NCI-H446 (cell line): Measurements from ENCODE around the gene ADAMTS15.

ENCODE experiments used
- DNase-seq, 2 experiments: peaks; one replicate each; lab custom pipeline; 2025; lab: John Stamatoyannopoulos, UW

The ADAMTS15 gene

DNA sequence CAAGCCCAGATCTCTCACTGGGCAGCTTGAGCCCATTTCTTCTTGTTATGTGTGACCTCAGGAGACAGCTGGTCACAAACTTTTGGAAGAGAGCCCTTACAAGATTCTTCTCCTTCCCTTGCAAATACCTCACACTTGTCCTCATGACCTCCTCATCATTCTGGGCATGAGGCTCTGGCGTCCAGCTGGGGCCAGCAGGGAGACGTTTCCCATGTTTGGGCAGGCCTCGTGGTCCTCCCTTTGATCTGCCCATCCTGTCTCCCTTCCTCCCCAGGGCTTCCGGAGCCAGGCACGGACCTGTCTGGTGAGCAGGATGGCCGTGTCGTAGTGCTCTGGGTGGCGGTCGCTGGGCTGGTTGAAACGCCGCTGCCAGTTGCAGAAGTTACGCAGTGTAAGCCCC, 29.7 kb upstream of the ADAMTS15 start:
- DNase-seq = no peak

GRCh38 chr11:130420478-130421198, 27.8 kb upstream of the ADAMTS15 start:
- no peak for DNase-seq

- no peak for DNase-seq
These were observed 27.3 kb upstream of the ADAMTS15 start for GRCh38 chr11:130421199-130421585.

DNA sequence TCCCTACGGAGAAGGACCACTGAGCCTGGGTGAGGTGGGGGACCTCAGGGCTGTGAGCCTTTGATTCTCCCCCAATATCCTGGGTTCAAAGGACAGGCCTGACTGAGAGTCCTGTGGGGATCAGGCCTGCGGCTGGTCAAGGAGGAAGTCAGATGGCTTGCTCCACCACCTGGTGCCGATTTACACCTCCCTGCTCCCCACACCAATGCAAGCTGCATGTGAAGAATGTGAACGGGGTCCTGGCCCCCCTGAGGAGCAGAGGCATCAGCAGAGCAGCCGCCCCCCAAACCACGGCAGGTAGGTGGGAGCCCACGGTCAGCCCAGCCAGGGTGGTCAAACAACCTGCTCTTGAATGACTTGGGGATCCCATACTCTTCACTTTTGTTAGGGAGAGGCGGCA, 26.7 kb upstream of the ADAMTS15 start:
- DNase-seq = no peak

GRCh38 chr11:130422251-130422995, 26.0 kb upstream of the ADAMTS15 start:
- DNase-seq = no peak

- no peak for DNase-seq
These were observed 24.8 kb upstream of the ADAMTS15 start for GRCh38 chr11:130423541-130424142.

- DNase-seq = no peak
These were observed 23.8 kb upstream of the ADAMTS15 start for GRCh38 chr11:130424613-130425140.

GRCh38 chr11:130425156-130425555, 23.3 kb upstream of the ADAMTS15 start:
- DNase-seq = no peak

DNA sequence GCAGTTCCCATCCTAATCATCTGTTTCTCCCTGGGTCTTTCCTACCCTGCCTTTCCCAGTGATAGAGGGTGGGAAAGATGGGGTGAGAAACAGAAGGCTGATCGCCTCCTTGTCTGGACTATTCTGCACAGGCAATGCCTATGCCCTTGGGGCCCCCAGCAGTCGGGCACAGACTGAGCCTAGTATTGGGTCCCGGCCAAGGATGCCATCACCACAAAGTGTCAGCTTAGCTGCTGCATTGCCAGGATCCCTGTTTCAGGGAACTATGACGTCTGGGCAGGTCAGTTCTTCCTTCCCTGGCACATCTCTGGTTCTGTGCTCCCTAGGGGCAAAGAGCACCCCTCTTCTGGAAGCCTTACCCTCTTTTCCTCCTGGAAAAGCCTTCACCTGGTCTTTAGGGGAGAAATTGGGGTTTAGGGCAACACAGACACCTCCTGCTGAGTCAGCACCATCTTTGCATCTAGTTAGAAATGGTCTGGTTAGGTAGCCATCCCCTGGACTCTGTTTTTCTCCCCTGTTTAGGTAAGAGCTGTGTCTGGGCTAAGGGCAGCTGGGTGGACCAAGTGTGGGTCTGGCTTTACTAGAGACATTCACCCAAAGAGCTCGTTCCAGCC, 22.1 kb upstream of the ADAMTS15 start:
- no peak for DNase-seq

DNA sequence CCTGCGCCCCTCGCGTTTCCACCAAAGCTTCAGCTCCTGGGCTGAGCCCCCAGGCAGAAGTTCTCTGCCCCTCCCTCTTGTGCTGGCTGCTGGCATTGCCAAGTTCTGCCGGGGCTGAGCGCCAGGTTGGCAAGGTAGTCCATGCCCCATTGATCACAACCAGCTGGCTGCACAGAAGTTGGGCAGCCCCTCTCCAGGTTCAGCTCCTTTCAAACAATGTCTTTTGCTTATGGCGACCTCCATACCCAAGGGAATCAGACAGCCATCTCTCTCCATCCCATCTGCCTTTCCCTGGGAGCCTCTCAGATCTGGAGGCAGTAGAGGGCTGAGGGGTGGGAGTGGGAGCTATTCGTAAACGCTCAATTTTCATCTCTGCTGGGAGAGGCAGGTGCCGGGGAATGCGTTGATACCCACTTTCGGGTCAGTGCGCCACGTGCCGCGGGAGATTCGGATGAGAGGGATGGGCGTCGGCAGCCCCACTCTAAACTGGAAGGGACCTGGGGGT, 21.6 kb upstream of the ADAMTS15 start:
- no peak for DNase-seq

DNA sequence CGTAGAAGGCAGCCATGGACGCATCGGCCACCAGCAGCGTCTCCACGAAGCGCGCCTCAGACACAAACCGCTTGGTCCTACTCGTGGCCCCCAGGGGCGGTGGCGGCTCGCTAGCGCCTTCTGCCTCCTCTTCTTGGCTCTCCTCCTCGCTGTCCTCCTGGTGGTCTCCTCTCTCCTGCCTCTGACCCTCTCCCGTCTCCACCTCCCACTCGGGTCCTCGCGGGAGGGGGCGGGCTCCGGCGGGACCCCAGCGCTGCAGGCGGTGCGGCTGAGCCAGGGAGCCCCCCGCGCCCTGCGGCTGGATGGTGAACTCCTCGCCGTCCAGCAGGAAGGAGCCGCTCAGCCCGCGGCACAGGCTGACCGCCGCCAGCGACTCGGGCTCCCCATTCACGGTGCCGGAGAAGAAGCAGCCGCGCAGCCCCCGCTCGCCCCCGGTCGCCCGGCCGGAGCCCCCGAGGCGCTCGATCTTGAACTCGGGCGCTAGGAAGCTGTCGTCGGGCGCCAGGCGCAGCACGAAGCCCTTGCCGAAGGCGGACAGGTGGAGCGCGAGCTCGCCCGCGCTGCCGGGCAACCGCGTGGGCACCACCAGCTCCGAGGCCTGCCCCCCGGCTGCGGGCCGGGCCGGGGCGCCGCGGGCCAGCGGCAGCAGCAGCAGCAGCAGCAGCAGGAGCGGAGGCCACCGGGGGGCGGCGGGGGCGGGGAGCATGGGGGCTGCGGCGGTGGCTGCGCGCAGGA, 20.7 kb upstream of the ADAMTS15 start:
- no peak for DNase-seq

GRCh38 chr11:130428316-130429119, 19.9 kb upstream of the ADAMTS15 start, which contains the start of gene ADAMTS8:
Gene ADAMTS8 (minus strand): TSS chr11:130428609. CDS start chr11:130428286, 323 bp downstream.
- no peak for DNase-seq

DNA sequence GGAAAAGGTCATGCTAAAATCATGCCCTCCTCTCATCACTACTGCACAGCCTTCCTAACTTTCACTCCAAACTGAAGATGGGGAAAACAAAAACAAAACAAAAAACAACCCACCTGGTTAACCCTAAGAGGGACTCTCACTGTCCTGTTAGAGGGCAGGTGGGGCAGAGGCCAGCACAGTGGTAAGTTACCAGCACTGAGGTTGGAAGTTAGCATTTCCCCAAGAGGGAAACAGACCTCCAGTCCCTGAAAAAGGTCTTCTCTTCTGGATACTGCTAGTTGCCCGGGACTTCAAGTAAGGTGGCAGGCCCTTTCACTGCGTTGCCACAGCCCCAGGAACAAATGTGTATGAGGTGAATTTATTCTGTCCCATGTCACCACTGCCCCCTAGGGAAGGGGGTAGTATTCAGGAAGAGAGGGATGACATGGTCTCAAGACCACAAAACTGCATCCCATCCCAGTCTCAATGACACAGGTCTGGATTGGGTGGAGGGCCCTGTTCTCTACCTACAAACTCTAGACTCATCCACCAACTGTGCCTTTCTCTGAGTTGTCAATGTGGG, 19.2 kb upstream of the ADAMTS15 start:
- no peak for DNase-seq

- DNase-seq = no peak
These were observed 18.5 kb upstream of the ADAMTS15 start for GRCh38 chr11:130429983-130430382.

DNA sequence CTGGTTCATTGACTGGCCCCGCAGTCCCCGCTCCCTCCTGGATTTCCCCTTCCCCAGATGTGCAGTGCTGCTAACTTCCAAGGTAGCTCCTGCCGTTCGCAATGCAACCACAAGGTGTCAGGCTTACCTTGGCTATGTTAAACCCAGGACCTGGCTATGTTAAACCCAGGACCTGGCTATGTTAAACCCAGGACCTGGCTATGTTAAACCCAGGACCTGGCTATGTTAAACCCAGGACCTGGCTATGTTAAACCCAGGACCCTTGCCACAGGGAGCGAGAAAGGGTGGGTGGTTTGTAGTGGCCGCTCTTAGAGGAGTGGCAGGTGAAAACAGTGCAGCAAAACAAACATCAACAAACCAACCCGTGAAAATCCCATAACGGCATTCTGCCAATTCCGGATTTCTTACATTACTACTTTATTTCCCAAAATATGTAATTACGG, 17.1 kb upstream of the ADAMTS15 start:
- DNase-seq = peak; percentile 38 to 60

GRCh38 chr11:130431801-130432200, 16.6 kb upstream of the ADAMTS15 start:
- no peak for DNase-seq

DNA sequence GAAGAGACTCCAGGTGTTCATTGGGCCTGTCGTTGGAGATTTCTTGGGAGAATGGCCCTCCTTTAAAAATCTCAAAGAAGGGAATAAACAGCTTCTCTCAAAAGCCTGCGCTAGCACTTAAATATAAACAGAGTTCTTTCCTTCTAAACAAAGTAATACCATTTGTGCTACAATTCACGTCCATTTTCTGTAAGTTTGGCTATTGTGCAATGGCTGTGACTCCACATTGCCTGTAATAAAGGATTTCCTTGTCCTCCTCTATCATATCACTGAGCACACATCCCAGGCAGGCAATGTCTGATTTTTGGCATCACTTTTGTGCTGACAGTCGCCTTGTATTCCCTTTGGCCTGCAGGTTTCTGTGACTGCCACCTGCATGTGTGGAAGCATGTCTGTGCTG, 15.1 kb upstream of the ADAMTS15 start:
- DNase-seq = no peak

DNA sequence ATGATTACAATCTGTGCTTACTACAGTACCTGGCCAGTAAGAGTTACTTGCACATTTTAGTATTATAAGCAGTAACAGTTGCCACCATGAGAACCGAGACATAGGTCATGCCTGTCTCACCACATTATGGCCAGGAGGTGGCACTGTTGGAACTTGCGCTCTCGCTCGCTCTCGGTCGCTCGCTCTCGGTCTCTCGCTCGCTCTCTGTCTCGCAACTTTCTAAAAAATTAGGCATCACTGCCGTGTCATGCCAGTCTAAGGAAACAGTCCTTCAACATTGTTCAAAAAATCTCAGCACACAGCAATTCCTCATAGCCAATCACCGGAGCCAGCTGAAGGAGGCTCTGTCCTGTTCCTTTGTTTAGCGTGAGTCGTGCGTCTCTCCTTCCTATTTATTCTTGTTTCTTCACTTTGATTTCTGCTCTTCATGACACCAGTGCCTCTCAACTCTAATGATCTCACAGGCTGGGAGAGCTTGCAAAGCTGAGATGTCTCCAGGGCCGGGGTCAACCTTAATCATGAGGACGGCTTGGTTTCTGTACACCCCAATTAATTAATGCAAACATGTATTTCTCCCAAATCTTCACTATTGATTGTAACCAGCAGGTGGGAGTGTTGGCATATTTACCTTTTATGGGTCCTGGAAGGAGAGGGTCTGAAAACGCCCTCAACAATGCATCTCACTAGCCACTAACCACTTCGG, 13.8 kb upstream of the ADAMTS15 start:
- peak; percentile 55 to 84 for DNase-seq

GRCh38 chr11:130435671-130436070, 12.8 kb upstream of the ADAMTS15 start:
- no peak for DNase-seq

DNA sequence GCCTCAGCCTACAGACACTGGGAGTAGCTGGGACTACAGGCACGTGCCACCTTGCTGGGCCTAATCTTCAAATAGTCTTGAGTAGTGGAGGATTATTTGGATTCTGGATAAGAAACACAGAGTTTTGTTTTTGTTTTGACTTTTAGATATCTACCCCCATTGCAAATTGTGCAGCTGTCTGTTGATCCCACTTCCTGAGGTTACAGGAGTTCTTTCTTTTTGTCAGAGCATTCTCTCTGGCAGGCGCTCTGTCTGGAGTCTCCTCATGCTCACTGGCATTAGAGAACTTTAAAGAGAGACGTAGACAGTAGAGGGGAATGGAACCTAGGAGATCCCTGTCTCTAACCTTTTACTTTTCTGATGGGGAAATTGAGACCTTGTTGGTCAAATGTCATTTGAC, 12.3 kb upstream of the ADAMTS15 start:
- DNase-seq = no peak
